HuH-7 (cell line): ENCODE data around the gene TRPM3.

Source experiments
- DNase-seq: peaks from one replicate; pipeline ENCODE4 v3.0.0; 2011; ENCODE audit warnings: low spot score

The TRPM3 gene

DNA sequence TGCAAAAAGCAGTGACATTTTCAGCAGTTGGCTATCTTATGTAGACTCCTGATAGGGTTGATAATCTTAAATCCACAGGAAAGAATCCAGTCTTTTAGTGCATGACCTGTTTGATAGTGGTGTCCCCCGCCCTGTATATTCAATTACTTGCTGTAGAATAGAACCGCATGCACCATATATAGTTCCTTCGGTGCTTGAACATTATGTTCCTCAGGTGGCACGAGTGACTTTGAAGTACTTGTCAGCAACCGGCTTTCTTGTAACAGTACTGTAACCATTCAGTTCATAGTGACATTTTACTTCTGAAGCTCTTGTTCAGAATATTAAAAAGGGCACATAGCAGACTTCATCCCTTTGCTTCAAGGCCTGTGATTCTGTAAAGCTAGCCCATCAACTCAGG lies 543.8 kb downstream of the TRPM3 start:
- DNase-seq: no peak

DNA sequence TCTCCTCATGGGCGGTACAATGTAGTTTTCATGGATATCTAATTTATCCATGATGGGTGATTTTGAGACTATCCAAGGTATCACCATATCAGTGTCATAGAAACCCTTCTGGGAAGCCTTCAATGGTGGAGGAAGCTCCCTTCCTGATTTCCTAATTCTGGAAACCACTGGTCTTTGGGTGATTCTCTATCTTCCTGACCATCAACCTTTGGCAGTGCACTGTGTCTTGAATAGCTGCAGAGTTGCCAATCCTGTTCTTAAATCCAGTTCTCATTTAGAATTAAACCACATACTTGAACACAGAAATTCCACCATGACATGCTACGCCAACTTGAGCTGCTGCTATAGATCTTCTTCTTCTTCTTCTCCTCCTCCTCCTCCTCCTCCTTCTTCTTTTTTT lies 545.3 kb downstream of the TRPM3 start:
- DNase-seq: no peak

DNA sequence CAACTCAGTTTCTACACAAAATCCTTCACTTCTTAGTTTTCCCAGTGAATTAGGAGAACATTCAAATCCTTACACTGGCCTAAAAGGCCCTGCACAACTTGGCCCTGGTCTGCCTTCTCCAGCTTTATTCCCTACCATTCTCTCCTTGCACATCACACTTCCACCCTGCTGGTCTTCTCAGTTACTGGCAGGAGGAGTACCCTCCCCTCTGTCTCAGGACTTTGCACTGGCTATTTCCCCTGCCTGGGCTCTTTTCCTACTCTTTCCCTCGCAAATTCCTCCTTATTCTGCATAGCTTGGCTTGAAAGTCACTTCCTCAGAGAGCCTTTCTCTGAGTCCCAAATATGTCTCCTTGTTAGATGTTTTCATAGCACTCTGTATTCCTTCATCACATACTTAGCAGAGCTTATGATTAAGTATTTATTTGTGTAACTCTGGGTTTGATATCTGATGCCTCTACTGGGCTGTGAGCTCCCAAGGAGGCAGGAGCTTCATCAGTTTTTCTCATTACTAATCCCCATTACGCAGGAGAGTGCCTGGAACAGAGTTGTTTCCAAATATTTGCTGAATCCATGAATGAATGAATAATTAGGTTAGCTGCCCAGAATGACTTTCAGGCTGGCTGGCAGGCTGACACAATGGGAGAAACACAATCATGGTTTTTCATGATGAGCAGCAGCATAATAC lies 547.1 kb downstream of the TRPM3 start:
- no peak for DNase-seq

DNA sequence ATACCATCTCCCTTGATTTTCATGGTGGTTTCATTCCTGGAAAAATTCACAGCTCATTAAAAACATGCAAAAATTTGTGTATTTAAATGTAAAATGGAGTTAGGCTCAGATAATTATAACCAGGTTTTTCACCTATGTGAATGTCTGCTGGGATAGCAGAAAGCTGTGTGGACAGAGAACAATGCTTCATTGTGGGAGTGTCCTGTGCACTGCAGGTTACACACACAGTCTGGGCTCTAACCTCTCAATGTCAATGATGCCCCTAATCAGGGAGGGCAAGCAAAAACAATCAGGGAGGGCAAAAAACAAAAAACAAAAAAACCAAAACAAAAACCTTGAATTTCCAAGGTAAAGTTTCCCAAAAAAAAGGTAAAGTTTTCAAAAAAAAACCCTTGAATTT lies 548.1 kb downstream of the TRPM3 start:
- DNase-seq: no peak

DNA sequence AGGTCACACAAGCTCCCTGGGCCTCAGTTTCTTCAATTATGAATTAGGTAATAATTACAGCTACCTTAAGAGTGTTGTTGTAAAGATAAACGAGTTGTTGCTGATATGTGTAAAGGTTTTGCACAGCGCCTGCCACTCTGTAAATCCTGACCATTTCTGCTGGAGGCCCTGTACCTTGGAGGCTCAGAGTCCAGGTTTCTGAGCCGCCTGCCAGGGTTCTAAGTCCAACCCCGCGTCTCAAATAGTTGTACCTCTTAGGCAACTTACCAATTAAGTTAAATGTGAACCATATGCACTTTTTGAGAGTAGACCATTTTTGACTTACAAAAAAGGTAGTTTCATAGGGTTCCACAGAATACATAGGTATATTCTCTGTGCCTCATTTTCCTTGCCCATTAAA lies 550.2 kb downstream of the TRPM3 start:
- no peak for DNase-seq

DNA sequence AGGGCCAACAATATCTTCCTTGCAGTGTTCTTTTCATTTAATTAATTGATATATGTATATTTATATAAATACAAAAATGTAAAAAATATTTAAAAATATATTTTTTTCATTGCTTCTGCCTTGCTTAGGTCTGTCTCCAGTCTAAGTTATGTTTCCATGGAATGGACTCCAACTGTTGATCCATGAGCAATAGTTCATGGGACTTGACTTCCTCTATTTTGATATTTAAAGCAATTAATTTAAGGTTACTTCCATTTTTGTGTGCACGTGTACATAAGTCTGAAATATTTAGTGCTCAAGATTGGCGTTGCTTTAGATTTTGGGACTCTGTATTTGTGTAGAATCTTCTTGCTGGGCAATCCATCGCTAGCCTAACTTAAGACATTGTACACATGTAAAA lies 551.6 kb downstream of the TRPM3 start:
- DNase-seq: no peak

DNA sequence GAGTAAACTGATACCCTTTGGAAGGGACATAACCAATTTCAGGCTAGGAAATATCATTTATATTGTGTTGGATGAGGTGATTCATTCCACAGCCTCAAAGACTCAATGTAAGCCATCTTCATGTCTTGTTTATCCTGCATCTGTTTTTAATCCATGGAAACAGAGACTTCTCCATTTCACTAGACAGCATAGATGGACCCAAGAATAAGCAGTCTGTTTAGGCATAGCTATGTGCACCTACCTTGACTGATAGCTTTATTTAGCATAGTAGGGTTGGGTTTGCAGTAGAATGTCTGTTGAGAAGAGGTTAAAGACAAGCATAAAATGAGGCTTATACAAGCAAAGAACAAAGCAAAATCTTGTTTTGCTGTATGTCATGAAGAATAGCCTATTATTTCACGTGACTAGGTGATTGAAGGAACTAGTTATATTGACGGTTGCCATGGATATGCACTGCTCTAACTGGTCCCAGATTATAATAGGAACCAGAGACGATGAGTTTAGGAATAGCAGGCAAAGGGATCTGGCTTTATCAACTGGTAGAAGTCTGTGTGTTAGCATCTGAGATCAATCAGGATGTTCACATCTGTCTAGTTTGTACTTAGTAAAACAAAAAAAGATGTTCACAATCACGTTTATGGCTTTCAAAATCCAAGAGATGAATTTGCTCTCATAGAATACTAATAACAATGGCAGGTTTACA lies 552.2 kb downstream of the TRPM3 start:
- no peak for DNase-seq

DNA sequence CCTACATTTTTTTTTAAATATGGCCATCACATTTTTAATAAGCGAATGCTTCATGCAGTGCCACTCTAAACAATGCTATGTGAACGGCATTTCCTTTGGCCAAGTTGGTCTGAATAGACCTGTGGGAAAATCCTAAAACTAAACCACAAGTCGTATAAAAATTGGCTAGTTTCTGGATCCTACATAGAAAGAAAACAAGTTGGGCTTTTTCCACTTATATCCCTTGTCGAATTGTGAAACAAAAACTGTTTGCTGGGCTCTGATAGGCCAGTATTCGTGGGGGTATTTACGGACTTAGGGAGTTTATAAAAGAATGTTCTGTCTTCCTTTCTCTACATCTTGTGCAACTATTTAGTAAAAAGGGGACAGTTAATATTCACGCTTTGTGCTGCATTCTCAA lies 553.9 kb downstream of the TRPM3 start:
- DNase-seq: no peak

DNA sequence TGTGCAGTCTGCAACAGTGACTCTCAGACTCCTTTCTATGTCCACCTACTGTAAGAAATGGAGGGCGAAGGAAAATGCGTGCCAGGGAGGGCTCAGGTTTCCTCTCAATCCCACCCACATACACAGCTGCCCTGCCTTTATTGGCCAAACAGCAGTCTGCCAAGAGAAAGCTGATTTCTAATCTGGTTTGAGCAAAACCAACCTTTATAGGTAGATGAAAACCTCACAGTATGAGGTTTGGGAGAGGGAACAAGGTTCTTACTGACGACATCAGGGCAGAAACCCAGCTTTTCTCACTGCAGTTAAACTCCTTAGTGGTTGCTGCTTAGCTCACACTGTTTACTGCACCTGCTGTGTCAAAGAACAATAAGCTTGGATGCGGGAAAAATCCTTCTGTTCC lies 554.7 kb downstream of the TRPM3 start:
- DNase-seq: no peak

DNA sequence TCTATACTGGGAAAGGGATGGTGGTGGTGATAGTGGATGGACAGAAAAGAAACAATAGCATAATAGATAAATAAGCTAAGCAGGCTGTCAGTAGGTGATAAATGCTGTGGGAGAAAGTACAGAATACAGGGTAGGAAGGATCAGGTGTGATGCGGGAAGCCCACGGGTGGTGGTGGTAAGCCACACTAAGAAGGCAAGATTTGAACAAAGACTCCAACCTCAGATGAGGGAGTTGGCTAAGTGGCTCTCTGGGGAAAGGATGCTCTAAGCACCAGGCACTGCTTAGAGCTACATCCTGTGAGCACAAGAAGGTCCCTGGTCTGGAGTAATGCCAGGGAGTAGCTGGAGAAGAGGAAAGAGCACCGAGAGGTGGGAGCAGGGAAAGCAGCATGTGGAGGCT lies 555.4 kb downstream of the TRPM3 start:
- no peak for DNase-seq

DNA sequence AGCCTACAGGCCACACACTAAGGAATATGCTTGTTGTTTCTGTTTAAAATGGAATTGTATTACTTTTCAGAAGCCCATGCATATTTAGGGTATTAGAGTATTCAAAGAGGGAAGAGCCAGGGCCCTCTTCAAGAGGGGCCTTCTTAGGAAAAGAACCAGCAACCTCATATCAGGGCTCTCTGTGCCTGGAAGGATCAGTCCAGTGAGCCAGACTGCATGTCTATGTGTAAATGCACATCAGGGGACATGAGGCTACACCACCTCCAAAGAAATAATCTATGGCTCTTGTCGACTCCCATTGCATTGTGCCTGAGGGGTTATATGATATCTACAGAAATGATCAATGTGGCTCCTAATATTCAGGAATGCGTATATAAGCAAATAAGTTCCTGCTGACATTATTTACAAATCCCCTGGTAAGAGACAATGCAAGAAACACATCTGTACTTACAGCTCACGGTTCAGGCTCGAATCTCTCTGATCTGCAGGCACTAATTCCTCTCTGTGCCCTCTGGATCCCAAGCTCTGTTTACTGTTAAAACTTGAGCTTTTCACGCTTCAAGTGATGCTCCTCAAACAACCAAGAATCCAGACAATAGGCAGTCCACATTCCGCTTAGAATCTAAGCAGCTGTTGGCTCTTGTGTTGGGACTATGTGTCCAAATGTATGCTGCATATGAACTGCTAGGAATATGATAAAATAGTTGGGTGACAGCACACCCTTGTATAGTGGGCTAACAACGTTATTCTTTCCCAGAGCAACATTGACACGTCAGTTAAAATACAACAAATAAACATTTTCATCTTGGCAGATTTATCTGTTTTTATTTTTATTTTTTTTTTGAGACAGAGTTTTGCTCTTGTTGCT lies 556.7 kb downstream of the TRPM3 start:
- no peak for DNase-seq

DNA sequence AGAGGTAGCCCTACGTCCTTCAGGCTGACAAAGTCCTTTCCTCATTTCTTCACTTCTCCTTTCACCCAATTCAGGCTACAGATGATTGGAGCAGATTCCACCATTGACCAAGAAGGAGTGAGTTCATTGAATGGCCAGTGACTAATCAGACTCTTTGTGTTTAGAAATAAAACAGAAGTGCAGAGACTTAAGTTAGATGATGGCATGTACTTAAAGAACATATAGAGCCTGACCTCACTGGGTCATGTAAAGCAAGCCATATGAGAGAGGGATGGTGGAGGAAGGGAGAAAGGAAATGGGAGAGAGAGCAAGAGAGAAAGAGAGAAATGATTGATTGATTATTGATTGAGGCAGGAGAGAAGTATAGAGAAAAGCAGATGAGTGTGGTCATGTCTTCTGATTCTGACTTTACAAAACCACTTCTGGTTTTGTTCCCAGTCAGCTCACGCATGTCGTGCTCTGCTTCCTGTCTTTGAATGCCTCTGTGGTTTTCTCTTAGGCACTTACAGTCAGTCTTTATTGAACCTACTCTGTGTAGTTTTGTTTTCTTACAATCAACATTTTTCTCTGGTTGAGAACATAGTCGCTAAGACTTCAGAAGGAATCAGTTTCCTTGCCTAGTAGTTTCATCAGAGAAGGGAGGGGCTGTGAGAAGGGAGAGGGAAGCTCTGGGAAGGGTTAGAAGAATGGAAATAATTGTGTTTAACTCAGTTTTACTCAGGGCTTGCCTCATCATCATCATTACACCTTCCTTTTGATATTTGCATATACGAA lies 557.8 kb downstream of the TRPM3 start:
- no peak for DNase-seq

DNA sequence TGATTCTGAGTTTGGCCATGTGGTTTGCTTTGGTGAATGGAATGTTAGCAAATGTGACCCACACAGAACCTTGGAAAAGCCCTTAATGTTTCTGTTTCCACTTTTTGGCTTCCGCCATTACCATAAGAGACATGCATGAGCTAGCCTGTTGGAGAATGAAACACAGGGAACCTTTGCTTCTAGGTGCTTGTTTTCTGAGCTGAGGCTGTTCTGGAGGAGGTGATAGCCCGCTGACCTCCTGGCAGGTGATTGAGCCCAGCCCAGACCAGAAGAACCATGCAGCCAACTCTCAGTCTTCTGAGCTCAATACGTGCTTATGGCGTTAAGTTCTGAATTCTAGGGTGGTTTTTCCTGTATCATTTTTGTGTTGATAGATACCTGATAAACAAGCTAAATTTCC lies 558.4 kb downstream of the TRPM3 start:
- DNase-seq: no peak

DNA sequence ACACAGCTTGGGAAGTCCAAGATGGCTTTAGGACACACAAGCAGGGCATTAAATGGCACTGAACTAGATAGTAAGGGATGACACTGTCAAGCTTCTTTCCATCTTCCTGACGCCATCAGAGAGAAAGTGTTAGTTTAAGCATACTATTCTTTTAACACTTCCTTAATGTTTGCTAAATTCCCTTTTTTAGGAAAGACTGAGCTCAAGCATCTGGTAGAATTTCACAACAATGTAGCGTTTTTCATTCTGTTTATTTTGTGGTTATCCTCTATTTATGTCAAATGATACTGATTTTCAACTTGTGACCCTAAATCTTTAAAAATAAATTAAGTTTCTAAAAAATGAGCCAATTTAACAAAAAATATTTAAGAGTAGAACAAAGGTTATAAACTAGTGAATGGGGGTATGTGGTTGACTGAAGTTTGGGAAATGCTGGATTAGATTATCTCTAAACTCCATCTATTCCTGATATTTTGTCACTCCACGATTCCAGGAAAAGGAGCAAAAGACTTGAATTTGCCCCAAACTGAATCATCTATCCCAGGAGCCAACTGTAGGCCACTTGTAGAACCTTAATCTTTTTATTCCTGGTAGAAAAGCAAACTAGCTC lies 559.5 kb downstream of the TRPM3 start:
- DNase-seq: no peak

DNA sequence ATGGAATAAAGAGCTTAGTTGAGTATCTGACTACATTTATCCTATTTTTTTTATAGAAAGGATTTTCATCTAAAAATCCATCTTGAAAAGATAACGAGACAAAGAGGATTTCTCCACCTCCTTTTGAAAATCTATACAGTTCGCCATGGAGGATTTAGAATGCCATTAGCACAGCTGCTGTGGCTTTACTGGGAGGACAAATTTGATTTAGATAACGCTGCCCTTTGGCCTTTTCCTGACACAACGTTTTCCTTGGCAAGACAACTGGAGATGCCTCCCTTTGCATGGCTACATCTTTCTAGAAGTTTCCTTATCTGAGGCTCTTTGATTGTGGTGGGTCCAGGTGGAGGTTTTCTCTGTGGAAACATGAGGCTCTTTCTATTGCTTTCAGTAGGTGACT lies 560.3 kb downstream of the TRPM3 start:
- DNase-seq: no peak

DNA sequence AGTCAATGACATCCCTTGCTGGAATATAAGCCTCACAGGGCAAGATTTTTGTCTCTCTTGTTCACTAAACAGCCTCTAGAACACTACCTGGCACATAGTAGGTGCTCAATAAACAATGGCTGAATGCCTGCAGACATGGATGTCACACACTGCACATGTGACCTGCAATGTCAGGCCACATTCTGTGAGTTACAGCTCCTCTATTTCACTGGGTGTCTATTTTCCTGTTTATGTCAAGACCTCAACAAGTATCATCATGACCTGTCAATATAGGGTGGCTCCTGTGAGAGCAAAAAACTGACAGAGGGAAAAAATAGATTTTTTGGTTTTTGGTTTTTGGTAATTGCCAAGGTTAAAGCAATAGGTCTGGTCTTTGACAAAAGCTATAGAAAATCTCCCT lies 562.3 kb downstream of the TRPM3 start:
- no peak for DNase-seq

DNA sequence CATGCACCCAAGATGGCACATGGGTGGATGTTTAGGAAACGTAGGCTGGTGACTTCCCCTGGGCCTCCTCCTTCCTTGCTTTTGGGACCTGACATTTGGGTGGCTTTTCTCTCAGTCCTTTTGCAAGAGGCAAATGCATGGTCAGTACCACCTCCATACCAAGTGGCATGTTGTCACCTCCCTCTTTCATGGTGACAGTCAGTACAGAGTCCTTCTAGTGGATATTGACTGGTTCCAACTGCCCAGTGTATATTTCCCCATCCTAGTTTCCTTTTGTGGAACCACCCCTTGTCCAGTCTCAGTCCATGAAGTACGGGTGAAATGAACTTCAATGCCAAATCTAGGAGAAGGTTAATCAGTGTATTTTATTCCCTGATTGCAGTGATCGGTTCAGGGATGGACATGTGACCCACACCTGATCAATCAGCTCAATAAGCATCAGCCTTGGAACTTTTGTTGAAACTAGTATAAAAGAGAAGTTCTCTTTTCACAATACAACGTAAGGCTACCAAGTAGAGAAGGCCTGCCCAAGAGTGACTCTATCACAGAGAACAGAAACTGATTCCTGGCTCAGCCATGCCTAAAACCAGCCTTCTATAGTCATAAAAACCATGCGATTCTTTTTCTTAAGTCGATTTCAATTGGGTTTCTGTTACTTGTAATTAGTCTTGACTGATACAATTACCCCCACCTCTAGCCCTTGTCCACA lies 563.6 kb downstream of the TRPM3 start:
- no peak for DNase-seq

DNA sequence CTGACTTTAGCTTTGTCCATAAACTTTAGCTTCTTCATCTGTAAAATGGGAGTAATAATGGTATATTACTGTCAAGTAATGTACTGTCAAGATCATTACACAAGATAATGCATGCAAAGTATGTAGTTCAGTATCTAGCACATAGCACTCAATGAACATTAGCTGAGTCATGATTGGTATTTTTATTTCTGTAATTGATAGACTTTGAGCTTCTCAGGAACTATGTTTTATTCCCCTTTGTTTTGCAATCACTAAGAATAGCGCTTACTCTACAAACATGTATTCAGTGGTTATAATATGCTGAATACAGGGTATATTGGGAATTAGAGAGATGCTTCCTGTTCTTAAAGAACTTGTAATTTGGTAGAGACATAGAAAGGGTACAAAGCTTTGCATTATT lies 564.6 kb downstream of the TRPM3 start:
- DNase-seq: no peak

DNA sequence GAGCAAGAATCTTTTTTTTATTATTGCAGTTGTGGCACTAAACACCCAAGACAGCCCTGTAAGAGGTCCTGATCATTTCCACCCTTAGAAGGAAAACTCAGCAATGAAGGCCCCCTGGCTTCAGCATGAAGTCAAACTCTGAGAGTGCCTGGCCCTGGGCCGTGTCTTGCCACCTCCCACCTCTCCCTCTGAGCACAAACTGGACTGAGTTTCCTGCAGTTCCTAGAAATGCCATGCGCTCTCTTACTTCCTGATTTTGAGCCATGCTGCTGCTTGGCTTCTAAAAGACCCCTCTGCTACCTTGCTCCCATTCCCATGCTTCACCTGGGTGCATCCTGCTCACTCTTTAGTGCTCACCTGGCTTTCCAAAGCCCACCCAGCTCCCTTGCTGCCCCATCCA lies 566.5 kb downstream of the TRPM3 start:
- no peak for DNase-seq

DNA sequence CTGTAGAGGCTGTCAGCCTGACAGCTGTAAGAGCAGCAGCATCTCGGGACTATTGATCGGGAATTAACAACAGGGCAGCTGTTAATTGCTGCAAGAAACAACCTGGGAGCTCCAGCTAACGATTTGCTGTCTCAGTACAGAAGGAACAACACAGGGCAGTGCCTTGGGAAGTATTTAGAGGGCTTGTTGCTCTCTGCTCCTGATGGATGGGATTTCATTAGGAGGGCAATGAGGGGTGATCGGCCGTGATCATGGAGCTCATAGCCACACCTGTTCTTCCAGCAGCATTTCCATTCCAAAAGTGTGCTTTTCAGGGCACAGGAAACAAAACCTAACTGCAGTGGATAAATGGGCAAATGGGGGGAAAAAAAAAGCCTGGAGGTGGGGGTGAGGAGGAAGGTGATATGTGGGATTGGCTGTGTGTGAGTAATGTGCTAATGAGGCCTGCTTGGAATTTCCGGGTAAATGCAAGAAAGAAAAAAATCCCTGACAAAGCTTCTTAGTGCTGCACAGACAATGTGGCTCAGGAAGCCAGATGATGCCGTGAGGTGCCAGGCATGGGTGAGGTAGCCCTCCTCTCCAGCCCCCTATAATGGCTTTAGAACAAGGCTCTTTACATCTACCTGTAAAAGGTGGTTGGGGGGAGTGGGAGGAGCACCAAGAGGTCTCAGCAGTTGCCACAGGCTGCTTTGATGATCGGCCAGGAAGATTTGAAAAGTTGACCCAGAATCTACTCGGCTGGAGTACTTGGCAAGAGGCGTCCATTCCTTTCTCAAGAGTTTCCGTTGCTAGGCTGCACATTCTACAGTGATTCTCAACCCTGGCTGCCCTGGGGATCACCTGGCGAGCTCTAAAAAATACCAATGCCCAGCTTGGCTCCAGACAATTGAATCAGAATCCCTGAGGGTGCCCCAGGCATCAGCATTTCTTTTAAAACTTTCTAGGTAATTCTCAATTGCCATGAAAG lies 567.4 kb downstream of the TRPM3 start:
- DNase-seq: no peak
